HG03039 (cell line): ENCODE data around the gene COA4.
"Not testable (repeated sequence)": the region's sequence is repeated elsewhere in the genome, so short reads cannot be mapped to it uniquely, and the experiment has no call there.

Source experiments
- ATAC-seq: cut with Tn5 transposase; IDR thresholded peaks from one replicate; pipeline ENCODE4 v1.9.1; 2021; ENCODE audit warnings: mild to moderate bottlenecking, moderate library complexity; ENCODE audit not compliant: unreplicated experiment

Gene COA4

DNA sequence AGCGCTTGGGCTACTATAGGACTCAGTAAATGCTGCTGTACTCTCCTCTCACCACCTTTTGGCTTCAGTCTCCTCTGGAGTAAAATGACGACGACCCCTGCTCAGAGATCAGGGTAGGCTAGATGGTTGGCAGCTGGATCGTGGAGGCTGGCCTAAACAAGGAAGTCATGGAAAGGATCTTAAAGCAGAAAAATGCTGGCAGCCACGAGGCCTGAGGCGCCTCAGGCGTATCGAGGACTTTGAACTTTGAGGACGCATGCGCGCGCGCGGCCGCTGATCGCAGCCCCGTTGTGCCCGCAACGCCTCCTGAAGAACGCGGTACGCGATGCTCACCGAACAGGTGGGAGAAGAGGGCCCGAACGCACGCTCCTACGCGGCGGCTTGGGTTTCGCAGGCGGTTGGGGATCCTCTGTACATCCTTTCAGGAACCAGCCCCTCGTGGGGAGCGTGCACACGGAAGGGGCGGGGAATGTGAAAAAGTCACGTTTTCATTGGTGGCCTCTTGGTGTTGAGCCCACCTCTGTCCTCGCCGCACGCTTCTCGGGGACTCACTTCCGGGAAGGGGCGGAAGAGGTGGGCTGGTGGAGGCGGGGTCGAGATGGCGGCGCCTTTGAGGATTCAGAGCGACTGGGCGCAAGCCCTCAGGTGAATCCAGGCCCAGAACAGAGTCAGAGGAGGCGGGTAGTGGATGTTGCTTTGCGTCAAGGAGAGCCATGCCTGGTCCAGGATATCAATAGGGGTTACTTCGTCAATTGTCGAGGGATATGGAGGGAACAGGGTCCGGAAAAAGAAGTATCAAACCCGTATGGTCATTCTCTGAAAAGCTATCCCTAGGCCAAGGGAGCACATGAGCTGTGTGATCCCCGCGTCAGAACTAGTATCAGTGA lies at the start of gene COA4, which contains the start of gene PAAF1:
COA4 (minus strand) TSS at position 423 of the 887 bp plus-strand sequence. CDS start 3,468 bp downstream, outside the sequence.
PAAF1 (plus strand) TSS at position 576 of the 887 bp plus-strand sequence; CDS start at position 599, 23 bp downstream.
- peak; percentile 95 for ATAC-seq

DNA sequence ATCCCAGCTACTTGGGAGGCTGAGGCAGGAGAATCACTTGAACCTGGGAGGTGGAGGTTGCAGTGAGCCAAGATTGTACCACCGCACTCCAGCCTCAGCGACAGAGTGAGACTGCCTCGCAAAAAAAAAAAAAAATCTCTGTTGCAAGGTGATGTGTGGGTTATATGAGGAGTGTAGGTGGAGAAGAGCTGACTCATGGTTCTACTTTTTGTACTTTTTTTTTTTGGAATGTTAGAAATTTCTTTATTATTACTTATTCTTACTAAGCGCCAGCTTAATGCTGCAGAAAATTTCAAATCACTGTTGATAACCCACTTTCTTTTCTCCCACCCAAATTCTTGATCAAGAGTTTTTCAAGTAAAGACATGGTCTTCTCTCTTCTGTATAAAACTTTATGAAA lies 44.5 kb upstream of the COA4 start:
- no peak for ATAC-seq

DNA sequence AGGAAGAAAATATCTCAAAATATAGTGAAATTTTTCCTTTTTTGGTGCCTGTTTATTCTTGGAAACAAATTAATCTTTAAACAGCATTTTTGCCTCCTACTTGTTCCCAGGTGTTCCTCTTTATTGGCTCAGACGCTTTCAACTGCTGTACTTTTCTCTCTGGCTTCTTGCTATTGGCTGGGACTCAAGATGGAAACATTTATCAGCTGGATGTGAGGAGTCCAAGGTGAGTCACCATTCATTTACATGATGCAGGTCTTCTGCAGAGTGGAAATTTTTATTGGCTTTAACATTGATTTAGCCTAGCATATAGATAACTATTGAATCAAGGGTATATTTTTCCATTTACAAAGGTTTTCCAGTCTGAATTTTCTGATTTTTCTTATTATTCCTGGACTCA lies 39.8 kb upstream of the COA4 start:
- no peak for ATAC-seq

DNA sequence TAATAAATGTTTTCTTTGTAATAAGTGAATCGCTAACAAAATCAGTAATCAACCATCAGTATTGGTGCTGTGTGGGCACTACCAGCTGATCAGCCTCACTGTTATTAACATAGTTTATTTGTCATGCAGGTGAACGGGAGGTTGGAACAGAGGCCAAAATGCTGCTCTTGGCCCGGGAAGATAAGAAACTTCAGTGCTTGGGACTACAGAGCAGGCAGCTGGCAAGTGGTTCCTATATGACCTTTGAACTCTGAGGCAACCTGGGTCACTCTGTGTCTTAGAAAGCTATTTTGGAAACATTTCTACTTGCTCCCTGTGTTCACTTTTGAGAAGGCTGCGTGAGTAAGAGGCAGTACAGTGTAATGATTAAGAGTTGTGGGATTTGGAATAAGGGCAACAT lies 37.6 kb upstream of the COA4 start:
- ATAC-seq: no peak

DNA sequence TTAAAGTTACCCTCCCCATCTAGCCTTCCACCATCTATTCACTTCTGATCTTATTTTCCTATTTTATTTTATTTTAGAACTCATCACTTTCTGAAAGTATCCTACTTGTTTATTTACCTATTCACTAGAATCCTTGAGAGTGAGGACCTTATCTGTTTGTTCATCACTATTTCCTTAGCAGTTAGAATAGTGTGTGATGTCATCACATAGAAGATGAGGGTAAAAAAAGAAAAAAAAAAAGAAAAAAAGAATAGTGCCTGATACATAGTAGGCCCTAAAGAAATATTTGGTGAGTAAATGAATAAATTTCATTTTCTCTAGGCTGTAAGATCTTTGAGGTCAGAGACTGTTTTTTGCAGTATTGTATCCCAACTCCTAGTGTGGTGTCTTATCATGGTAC lies 36.8 kb upstream of the COA4 start:
- ATAC-seq: no peak

DNA sequence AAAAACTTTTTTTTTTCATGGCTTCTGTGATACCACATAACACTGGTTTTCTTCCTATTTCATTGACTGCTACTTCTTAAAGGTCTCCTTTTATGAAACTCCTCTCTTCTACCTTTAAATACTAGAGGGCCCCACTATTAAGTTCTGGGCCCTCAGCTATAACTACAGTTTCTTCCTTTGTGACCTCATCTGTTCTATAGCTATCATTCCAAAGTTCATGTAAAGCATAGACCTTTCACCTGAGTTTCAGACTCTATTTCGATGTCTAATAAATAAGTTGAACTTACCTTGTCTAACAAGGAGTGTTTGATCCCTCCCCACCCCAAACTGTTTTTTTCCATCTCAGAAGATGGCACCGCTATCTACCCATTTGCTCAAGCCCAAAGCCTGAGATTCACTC lies 35.4 kb upstream of the COA4 start:
- ATAC-seq: no peak

DNA sequence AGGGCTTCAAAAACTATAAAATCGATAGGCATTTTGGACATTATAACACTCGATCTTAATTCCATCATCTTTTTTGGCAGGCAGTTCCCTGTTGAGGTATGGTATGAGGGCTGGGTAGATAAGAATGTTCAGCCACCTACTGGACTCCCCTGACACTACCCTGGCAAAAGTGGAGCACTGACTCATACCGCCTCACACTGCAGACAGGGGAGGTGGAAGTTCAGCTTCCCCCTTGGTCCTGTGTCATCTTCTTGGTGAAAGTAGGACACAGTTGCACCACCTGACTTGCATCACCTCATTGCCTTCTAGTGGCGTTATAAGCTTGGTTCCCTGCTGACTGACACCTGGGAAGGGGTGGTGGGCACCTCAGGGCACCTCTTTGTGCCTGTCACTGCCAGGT lies 30.5 kb upstream of the COA4 start:
- ATAC-seq: no peak

DNA sequence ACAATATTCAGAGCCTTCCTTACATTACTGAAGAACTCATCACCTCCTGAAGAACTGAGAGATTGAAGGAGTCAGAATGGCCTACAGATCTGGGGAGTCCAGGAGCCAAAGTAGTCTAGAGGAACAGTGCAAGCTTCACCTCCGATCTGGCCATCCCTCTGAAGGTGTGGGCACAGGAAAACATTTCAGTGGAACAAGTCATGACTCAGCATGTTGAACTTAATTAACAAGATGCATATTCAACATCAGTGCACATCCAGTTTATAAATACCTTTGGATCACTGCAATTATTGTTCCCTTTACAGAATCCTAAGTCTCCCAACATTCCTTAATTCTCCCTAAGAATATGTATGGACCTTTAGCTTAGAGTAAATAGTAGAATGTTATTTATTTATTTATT lies 25.7 kb upstream of the COA4 start:
- ATAC-seq: no peak

DNA sequence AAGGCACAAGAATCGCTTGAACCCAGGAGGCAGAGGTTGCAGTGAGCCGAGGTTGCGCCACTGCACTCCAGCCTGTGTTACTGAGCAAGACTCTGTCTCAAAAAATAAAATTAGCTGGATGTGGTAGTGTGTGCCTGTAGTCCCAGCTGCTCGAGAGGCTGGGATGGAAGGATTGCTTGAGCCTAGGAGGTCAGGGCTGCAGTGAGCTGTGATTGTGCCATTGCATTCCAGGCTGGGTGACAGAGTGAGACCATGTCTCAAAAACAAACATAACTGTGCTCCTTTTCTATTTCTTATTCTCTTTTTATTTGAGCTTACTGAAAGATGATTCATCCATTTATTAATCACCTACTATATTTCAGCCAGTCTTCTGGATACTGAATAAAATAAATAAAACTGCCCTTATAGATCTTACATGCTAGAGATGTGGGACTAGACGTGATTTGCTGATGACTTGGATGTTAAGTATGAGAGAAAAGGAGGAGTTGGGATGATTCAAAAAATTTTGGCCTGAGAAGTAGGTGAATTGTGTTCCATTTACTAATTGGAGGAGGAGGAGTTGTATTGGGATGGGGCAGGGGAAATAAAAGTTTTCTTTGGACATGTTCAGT lies 18.2 kb upstream of the COA4 start:
- ATAC-seq: no peak

DNA sequence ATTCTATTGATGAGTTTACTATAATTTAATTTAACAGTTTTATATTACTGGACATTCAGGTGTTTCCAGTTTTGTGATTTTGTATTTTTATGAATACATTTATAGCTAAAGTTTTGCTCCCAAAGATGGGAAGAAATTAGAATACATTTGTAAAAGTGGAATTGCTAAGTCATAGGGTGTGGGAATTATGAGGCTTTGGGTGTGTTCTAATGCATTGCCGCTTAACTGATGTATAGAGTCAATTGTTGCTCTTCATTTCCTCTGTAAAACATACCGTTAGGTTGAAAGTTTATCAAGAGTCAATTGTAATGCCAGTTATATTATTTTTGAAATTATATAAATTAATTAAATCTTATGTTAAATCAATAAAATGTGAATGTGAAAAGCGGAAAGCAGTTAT lies 16.4 kb upstream of the COA4 start:
- ATAC-seq: no peak

DNA sequence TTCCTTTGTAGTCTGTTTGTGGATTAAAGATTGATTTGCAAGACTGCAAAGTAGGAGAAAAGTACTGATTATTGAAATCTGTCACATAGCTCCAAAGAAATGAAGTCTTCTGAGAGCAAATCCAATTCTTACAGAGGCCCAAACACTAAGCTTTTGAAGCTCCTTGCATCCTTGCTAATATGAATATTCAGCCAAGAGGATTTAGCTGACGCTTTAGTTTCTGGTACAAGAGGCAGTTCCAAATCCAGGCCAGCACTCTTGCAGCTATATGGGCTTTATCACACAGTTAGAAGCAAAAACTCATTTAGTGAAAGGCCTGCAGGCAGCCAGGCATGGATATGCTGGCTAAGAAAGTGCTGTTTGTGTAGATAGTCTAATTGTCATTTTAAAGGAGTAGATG lies 12.9 kb upstream of the COA4 start:
- ATAC-seq: no peak

DNA sequence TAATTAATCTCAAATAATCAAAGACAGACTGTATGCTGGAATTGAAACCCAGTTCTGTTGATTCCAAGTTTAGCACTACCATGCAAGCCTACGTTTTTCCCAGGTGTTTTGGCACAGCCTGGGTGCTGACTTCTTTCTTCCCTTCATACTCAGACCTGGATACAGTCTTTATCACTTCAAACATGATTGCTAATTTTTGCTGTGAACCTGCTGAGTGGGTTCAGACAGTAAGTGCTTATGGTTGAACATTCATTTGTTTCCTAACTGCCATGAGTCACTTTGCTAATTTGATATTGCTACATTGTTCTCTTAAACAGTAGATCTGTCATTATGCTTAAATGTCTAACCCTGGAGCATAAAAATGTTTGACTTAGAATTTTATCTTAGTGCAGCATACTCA lies 12.4 kb upstream of the COA4 start:
- no peak for ATAC-seq

DNA sequence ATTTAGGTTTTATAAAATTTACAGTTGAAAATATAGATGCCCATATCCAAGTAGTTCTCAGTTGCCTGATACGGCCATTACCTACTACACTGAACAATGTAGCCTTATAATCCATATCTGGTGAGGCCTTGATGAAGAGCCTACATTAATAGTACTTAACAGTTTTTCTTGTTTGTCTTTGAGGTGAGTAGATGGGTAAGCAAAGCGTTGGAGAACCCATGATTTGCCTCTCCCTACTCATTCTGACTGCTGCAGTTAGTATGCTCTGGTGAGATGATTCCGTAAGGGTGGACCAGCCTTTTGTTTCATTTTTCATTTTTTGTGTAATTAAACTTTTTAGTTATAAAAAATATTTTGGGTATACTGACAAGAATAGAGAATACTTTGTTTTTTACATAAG lies 11.6 kb upstream of the COA4 start:
- no peak for ATAC-seq

DNA sequence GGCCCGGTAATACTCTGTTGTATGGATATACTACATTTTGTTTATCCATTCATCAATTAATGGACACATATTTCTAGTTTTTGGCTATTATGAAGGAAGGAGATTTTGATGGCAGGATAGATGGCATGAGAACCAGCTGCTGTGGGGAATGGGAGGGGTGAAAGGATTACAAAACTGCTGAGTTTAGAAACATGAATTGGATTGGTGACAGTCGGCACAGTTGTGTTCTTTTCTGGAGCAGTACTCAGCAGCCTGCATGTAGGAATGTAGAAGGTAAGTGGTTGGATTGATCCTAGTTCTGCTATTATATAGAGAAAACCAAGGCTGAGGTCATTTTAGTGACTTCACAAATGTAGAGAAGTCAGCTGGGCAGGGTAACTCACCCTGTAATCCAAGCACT lies 7.2 kb upstream of the COA4 start:
- no peak for ATAC-seq

DNA sequence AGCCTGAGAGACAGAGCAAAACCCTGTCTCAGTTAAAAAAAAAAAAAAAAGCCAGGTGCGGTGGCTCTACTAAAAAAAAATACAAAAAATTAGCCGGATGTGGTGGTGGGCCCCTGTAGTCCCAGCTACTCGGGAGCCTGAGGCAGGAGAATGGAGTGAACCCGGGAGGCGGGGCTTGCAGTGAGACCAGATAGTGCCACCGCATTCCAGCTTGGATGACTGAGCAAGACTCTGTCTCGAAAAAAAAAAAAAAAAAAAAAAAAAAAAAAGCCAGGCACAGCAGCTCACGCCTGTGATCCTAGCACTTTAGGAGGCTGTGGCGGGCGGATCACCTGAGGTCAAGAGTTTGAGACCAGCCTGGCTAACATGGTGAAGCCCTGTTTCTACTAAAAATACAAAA lies 3.8 kb upstream of the COA4 start:
- ATAC-seq: not testable (repeated sequence)

DNA sequence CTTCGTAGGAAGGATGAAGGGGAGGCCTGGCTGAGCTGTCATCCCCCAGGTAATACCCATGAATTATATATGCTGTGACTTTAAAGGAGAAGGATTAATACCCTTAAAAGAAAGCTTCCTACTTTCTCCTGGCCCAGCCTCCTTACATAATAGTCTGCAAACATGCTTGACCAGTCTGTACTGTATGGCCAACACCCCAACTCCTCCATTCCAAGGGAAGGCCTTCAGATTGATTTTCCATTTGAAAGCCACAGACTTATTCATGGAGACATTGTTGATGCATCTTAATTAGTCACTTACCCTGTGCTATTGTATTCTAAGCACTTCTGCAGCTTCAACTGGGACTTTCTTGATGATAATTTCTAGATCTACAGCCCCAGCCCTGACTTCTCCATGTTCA lies 2.1 kb upstream of the COA4 start:
- no peak for ATAC-seq

DNA sequence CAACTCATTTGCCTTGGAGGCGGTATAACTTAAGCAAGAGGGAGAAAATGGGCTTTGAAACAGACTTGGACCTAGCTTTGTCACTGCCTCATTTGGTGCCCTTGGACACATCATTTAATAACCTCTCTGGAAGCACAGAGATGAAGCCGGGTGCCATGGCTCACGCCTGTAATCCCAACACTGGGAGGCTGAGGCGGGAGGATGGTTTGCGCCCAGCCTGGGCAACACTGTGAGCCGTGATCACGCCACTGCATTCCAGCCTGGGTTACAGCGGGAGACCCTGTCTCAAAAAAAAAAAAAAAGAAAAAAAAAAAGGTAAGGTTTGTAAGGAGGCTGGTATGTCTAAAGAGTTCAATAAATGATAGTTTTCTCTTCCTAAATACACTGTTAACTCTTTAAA lies 806 bp downstream of the COA4 start:
- ATAC-seq: no peak

DNA sequence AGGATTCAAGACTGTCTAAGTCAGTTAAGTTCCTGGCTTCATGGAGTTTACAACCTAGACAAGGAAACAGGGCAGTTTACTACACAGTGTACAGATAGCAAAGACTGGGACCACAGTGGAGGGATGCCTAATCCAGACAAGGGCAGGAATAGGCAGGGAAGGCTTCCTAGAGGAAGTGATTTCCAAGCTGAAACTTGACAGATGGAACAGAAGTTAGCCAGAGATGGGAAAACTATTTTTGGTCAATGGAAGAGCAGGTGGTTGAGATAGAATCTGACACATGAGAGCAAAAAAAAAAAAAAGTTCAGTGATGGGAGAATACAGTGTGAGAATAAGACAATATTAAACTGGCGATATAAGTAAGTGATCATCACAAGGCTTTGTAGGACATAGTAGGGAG lies 1.3 kb downstream of the COA4 start:
- no peak for ATAC-seq

DNA sequence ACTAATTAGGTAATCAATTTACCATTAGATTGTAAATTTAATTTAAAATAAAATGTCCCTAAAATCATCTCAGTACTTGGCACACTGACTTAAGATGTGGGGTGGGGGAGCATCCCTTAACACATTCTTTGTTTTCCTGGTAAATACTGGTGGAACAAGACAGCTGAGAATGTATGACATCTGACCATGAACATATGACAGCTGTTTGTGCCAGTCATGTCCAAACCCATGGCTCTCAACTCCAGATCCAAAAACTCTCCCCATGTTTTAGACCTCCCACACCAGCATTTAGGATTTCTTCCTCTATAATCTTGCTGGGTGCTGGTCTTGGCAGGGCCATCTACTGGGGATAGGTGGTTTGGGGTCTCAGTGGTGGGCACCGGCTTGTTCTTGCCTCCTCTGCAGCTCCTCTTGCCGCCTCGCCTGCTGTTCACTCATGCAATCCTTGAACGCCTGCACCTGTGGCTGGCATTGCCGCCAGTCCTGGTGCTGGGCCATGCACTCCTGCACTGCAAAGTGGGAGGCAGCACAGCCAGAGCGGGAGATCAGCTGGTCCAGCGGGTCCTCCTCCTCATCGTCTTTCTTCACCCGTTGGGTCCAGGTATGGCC lies 3.8 kb downstream of the COA4 start:
- no peak for ATAC-seq

DNA sequence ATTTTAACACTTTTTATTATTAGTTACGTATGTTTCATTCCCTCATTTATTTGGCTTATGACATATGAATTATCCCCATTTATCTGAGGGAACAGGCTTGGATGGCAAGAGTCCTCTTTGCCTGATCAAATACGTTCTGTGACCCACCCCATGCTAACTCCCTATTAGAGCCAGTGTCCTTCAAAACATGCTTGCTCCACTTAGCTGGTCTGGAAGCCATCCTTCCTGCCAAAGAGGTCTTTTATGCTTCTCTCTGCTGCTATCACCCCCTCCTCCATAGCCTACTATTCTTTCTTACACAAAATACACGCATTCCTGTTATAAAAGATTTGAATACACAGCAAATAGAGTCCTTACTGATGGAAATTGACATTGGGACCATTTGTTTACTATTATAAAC lies 6.4 kb downstream of the COA4 start:
- ATAC-seq: no peak

DNA sequence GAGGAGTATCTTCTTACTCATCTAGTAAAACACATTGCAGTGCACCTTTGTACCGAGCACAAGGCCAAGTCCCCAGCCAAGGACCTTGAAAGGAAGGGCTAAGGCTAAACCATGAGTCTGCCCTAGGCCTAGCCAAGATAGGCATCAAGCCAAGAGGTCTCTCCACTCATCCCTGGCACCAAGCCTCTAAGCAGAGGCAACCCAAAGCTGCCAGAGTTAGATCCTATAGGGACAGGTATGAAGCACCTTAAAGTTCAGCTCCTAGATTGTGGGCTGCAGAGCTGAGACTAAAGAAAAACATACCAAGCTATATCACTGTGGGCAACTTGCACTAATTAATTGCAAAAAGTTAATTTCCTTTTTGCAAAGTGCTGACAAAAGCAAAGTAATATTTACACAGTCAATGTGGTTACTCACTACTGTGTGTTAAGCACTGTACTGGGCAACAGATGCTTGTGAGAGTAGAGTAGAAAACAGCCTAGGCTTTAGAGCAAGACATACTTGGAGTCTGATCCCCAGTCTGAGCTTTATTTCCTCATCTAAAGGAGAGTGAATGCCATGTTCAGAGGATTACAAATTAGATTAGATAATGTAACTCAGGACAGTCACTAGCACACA lies 7.2 kb downstream of the COA4 start:
- ATAC-seq: no peak

DNA sequence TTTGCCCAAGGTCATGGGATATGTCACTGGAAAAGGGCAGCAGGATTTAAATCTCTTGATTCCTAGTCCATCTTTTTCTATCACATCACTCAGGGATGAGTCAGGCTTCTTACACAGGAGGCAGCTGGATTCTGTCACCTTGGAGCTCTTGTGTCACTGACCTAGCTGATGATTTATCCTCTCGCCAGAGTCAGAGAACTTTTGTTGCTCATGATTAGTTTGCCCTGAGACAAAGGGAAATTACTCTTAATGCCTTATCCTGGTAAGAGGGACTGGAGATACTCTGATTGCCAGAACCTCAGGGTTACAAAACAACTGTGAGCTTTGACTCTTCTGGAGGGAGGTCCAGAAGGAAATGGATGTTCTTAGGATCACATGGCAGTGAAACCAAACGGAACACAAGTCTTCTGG lies 10.1 kb downstream of the COA4 start:
- no peak for ATAC-seq
